Mammary epithelial cell (primary cell): ENCODE results near the gene DPH3.

Source experiments
- EZH2 ChIP-seq: IDR thresholded peaks from 2 replicates; pipeline ENCODE4 v1.6.1; 2012; ENCODE audit warnings: low read length, inconsistent platforms, borderline replicate concordance
- TF ChIP-seq, protein P1 (sequence below), 2 donors: IDR thresholded peaks in 1 of 2; conservative IDR thresholded peaks in 1 of 2; 2 replicates each; pipeline ENCODE4 v1.5.1; 2011 to 2012; ENCODE audit warnings: inconsistent platforms in 2 of 2, low read length in 2 of 2, mild to moderate bottlenecking in 2 of 2, control low read depth in 1 of 2, low read depth in 1 of 2; ENCODE audit not compliant: insufficient read depth in 1 of 2; ENCODE audit errors: extremely low read depth in 1 of 2

DNA sequence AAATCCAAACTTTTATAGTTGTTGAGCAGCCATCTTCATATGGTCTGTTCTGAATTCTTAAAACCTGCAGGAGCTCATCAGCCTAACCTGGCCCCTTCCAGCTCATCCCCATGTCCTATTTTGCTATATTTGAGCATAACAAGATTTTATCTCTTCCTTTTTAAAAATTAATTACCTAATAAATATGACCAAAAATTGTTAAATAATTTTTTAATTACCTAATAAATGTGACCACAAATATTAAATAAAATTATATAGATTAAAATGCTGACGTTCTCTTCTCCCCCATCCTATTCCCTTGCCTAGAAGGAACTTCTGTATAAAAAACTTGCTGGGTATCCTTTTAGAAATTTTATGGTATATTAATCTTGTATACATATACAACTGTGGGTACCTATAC, 44.0 kb upstream of the DPH3 start:
- TF ChIP-seq, protein P1, sequence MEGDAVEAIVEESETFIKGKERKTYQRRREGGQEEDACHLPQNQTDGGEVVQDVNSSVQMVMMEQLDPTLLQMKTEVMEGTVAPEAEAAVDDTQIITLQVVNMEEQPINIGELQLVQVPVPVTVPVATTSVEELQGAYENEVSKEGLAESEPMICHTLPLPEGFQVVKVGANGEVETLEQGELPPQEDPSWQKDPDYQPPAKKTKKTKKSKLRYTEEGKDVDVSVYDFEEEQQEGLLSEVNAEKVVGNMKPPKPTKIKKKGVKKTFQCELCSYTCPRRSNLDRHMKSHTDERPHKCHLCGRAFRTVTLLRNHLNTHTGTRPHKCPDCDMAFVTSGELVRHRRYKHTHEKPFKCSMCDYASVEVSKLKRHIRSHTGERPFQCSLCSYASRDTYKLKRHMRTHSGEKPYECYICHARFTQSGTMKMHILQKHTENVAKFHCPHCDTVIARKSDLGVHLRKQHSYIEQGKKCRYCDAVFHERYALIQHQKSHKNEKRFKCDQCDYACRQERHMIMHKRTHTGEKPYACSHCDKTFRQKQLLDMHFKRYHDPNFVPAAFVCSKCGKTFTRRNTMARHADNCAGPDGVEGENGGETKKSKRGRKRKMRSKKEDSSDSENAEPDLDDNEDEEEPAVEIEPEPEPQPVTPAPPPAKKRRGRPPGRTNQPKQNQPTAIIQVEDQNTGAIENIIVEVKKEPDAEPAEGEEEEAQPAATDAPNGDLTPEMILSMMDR (conservative IDR thresholded peaks at IDR 0.05 in 1 of 2, IDR thresholded peaks at IDR 0.05 in 1 of 2; ENCODE audit: extremely low read depth in 1 of 2, insufficient read depth in 1 of 2, low read depth in 1 of 2, low read length in 2 of 2), result no peak
- TF ChIP-seq EZH2, result no peak
